Smooth muscle cell of the pulmonary artery (primary cell): ENCODE results near the gene LPAR5. TPM values are rescaled to one million over a fixed set of nuclear protein-coding genes. Genes with fewer than 3 reads are reported as not detected.

ENCODE experiments used
- total RNA-seq: library from RNA; depleted of rRNA; stranded (reverse); fragments of >200 nt; gene quantifications from 2 replicates; pipeline ENCODE4 v1.2.3, GENCODE V29; 2014

LPAR5 gene
- 0.03 TPM in 1 of 2 replicates, not detected in the other for total RNA-seq

GRCh38 chr12:6635856-6636531 is at the start of gene LPAR5:
TSS of gene LPAR5 (minus strand) at chr12:6635959. CDS start at chr12:6621248, 14,711 bp downstream.

DNA sequence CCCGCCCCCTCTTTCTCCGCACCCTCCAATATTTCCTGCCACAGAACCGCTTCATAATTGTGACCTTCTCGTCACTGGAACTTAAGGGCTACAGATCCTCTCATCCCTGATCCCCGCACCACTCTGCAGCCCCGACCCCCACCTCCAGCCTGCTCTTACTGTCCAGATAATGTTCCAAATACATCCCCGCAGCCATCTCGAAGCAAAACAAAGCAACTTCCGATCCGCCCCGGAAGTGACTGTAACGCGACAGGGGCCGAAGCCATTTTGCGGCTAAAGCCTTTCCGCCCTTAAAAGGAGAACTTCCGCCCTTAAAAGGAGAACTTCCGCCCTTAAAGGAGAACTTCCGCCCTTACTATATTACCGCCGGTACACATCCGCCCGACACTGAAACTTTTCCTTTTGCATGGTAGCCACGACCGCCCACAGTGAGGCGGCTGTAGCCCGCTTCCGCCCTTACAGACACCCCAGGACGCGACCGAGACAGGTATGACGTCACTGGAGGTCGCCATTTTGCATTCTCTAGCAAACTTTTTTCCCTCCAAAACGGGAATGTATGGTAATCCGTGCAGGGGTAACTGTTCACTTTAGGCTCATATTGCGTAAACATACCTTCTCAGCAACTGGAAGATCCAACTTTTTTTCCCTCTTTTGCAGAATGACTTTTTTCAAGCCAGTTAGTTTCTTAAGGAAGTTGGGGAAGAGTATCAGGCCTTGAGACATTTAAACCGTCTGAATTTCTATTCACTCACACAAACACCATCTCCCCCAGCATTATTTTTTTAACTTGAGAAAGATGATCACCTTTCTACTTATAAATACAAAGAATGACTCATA is 27.4 kb upstream of the LPAR5 start, which contains the start of gene ING4:
Gene ING4 (minus strand): TSS at position 214 of the 837 bp plus-strand sequence. CDS start 18 bp downstream, at position 196.

DNA sequence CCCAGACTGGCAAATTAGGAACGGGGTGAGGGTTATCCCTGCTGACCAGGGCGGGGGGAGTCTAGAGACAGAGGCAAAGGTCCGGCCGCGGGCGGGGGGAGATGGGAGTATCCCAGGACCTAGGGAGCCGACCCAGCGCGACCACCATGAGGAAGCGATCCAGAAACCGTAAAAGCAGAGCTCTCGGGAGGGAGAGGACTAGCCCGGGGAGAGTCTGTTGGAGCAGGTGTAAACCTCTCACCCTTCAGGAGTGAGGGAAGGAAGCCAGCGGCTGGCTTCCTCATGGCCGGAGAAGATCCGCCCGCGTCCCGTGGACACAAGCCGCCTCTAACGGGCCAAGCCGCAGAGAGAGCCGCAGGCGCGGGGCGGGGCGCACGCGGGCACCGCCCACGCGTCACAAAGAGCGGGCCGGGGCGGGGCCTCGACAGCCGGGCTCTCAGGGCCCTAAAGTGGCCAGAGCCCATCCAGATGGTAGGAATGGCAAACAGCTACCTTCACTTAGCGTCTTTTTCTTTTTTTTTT is 11.4 kb upstream of the LPAR5 start, which contains the start of gene ACRBP:
Gene ACRBP (minus strand): TSS at position 350 of the 522 bp plus-strand sequence. CDS start 66 bp downstream, at position 284.

Other genes with a start within 250 kb of the LPAR5 start
- not detected in 2 replicates for gene CD27, start 191.0 kb downstream of the LPAR5 start, total RNA-seq
- gene TAPBPL, start 183.9 kb downstream of the LPAR5 start, total RNA-seq: 7.6 and 14.7 TPM in 2 replicates
- gene VAMP1, start 165.3 kb downstream of the LPAR5 start, total RNA-seq: 10.9 and 20.4 TPM in 2 replicates
- 71.8 and 72.8 TPM in 2 replicates for gene MRPL51, start 142.7 kb downstream of the LPAR5 start, total RNA-seq
- 40.5 and 47.6 TPM in 2 replicates for gene NCAPD2, start 141.9 kb downstream of the LPAR5 start, total RNA-seq
- gene GAPDH, start 101.4 kb downstream of the LPAR5 start, total RNA-seq: 12,763 and 13,179 TPM in 2 replicates
- gene IFFO1, start 79.9 kb downstream of the LPAR5 start, total RNA-seq: 14.7 and 16.1 TPM in 2 replicates
- 10.0 and 19.5 TPM in 2 replicates for gene NOP2, start 67.7 kb downstream of the LPAR5 start, total RNA-seq
- 238 and 263 TPM in 2 replicates for gene CHD4, start 28.6 kb downstream of the LPAR5 start, total RNA-seq
- gene ACRBP, start 11.5 kb upstream of the LPAR5 start, total RNA-seq: 0.13 and 0.26 TPM in 2 replicates
- gene ING4, start 27.2 kb upstream of the LPAR5 start, total RNA-seq: 26.9 and 27.4 TPM in 2 replicates
- 16.4 and 16.8 TPM in 2 replicates for gene ZNF384, start 53.4 kb upstream of the LPAR5 start, total RNA-seq
- 1.1 and 1.3 TPM in 2 replicates for gene PIANP, start 64.9 kb upstream of the LPAR5 start, total RNA-seq
- gene COPS7A, start 88.1 kb upstream of the LPAR5 start, total RNA-seq: 145 and 173 TPM in 2 replicates
- 158 and 166 TPM in 2 replicates for gene MLF2, start 117.2 kb upstream of the LPAR5 start, total RNA-seq
- gene PTMS, start 130.4 kb upstream of the LPAR5 start, total RNA-seq: 45.0 and 47.1 TPM in 2 replicates
- not detected in 2 replicates for gene LAG3, start 136.6 kb upstream of the LPAR5 start, total RNA-seq
- gene CD4, start 153.6 kb upstream of the LPAR5 start, total RNA-seq: 0.26 and 13.2 TPM in 2 replicates
- gene GPR162, start 185.9 kb upstream of the LPAR5 start, total RNA-seq: 2.7 and 6.6 TPM in 2 replicates
- gene P3H3, start 192.4 kb upstream of the LPAR5 start, total RNA-seq: 170 and 258 TPM in 2 replicates
- 2.0 and 3.2 TPM in 2 replicates for gene GNB3, start 205.0 kb upstream of the LPAR5 start, total RNA-seq
- gene CDCA3, start 215.3 kb upstream of the LPAR5 start, total RNA-seq: 3.5 and 6.3 TPM in 2 replicates
- 90.6 and 117 TPM in 2 replicates for gene USP5, start 216.2 kb upstream of the LPAR5 start, total RNA-seq
- gene TPI1, start 231.6 kb upstream of the LPAR5 start, total RNA-seq: 1,691 and 1,978 TPM in 2 replicates
- gene SPSB2, start 237.3 kb upstream of the LPAR5 start, total RNA-seq: 4.8 and 6.3 TPM in 2 replicates